Osteoblast (primary cell): ENCODE measurements around the gene ELOVL1. TPM values are rescaled to one million over a fixed set of nuclear protein-coding genes. Genes with fewer than 3 reads are reported as not detected.

Experiments used
- DNase-seq: peaks from one replicate; pipeline ENCODE4 v3.0.0; 2011; ENCODE audit warnings: low spot score, mixed read lengths; ENCODE audit not compliant: insufficient read length; ENCODE audit errors: missing footprints
- H2AFZ ChIP-seq: 2 replicates; pipeline ENCODE4 v1.6.0; 2011; ENCODE audit warnings: mild to moderate bottlenecking, low read length
- H3K27ac ChIP-seq: 2 replicates; pipeline ENCODE4 v1.5.1; 2011; ENCODE audit warnings: mild to moderate bottlenecking, low read depth, low read length, moderate library complexity
- H3K27me3 ChIP-seq: 2 replicates; pipeline ENCODE4 v1.6.0; 2012; ENCODE audit warnings: mild to moderate bottlenecking, control low read depth, inconsistent platforms, low read length, moderate library complexity; ENCODE audit not compliant: insufficient read depth
- H3K36me3 ChIP-seq: 2 replicates; pipeline ENCODE4 v1.5.1; 2011; ENCODE audit warnings: mild to moderate bottlenecking, low read length, control low read depth, moderate library complexity; ENCODE audit not compliant: insufficient read depth
- H3K4me1 ChIP-seq: 2 replicates; pipeline ENCODE4 v1.5.1; 2011; ENCODE audit warnings: mild to moderate bottlenecking, low read length, control low read depth, moderate library complexity; ENCODE audit not compliant: insufficient read depth
- H3K4me2 ChIP-seq: 2 replicates; pipeline ENCODE4 v1.6.0; 2011; ENCODE audit warnings: mild to moderate bottlenecking, low read length; ENCODE audit not compliant: insufficient read depth
- H3K4me3 ChIP-seq: fragments of 200-600 bp; sonication (generic); 3 replicates; pipeline ENCODE4 v1.5.1; 2012; ENCODE audit warnings: mild to moderate bottlenecking, low read length, inconsistent platforms; ENCODE audit not compliant: insufficient read depth
- H3K79me2 ChIP-seq: 2 replicates; pipeline ENCODE4 v1.6.0; 2012; ENCODE audit warnings: mild to moderate bottlenecking, low read length, control low read depth, inconsistent platforms; ENCODE audit not compliant: insufficient read depth
- H3K9me3 ChIP-seq: 2 replicates; pipeline ENCODE4 v1.5.1; 2011; ENCODE audit warnings: low read depth, low read length, control low read depth
- H4K20me1 ChIP-seq: 2 replicates; pipeline ENCODE4 v1.6.0; 2012; ENCODE audit warnings: mild to moderate bottlenecking, low read length, control low read depth; ENCODE audit not compliant: insufficient read depth
- total RNA-seq: library from RNA; depleted of rRNA; stranded (reverse); fragments of >200 nt; gene quantifications from 2 replicates; pipeline ENCODE4 v1.2.3, GENCODE V29; 2012
- TF ChIP-seq, protein P1 (sequence below): IDR thresholded peaks from 2 replicates; pipeline ENCODE4 v1.5.1; 2011; ENCODE audit warnings: mild to moderate bottlenecking, low read depth, low read length, moderate library complexity; ENCODE audit errors: extremely low read depth

Gene ELOVL1
- total RNA-seq, 1 donor = 36.9 TPM

DNA sequence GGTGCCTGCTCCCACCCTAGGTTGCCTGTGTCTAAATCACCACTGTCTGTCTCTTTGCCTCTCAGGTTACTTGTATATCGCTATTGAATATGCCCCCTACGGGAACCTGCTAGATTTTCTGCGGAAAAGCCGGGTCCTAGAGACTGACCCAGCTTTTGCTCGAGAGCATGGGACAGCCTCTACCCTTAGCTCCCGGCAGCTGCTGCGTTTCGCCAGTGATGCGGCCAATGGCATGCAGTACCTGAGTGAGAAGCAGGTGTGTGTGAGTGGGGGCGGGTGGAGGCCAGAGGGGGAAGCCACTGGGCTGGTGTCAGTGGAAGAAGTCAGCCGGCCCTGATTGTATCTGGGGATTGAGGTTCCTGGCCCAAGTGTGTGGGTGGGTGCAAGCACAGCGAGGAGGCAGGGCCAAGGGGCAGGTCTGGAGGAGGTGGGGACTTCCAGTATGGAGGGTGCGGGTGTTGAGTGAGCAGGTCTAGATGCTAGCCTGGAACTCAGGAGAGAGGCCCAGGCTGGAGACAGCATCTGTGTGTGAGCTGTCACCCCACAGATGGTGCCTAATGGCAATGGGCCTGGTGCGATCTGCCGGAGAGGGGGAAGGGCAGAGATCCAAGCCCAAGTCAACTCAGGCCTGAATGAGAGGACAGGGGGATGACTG lies 49.9 kb downstream of the ELOVL1 start:
- no peak overlapping the region for H3K4me3 ChIP-seq
- no peaks in the 10 kb centered on the region for H3K36me3 ChIP-seq
- H4K20me1 ChIP-seq = no peaks in the 10 kb centered on the region
- H3K27me3 ChIP-seq = no peaks in the 10 kb centered on the region
- TF ChIP-seq, protein P1, sequence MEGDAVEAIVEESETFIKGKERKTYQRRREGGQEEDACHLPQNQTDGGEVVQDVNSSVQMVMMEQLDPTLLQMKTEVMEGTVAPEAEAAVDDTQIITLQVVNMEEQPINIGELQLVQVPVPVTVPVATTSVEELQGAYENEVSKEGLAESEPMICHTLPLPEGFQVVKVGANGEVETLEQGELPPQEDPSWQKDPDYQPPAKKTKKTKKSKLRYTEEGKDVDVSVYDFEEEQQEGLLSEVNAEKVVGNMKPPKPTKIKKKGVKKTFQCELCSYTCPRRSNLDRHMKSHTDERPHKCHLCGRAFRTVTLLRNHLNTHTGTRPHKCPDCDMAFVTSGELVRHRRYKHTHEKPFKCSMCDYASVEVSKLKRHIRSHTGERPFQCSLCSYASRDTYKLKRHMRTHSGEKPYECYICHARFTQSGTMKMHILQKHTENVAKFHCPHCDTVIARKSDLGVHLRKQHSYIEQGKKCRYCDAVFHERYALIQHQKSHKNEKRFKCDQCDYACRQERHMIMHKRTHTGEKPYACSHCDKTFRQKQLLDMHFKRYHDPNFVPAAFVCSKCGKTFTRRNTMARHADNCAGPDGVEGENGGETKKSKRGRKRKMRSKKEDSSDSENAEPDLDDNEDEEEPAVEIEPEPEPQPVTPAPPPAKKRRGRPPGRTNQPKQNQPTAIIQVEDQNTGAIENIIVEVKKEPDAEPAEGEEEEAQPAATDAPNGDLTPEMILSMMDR = no peak
- H2AFZ ChIP-seq = no peak overlapping the region
- no peak for DNase-seq
- H3K9me3 ChIP-seq = no peaks in the 10 kb centered on the region
- no peak overlapping the region for H3K27ac ChIP-seq
- H3K4me2 ChIP-seq = no peak overlapping the region
- no peaks in the 10 kb centered on the region for H3K4me1 ChIP-seq
- H3K79me2 ChIP-seq = no peaks in the 10 kb centered on the region

DNA sequence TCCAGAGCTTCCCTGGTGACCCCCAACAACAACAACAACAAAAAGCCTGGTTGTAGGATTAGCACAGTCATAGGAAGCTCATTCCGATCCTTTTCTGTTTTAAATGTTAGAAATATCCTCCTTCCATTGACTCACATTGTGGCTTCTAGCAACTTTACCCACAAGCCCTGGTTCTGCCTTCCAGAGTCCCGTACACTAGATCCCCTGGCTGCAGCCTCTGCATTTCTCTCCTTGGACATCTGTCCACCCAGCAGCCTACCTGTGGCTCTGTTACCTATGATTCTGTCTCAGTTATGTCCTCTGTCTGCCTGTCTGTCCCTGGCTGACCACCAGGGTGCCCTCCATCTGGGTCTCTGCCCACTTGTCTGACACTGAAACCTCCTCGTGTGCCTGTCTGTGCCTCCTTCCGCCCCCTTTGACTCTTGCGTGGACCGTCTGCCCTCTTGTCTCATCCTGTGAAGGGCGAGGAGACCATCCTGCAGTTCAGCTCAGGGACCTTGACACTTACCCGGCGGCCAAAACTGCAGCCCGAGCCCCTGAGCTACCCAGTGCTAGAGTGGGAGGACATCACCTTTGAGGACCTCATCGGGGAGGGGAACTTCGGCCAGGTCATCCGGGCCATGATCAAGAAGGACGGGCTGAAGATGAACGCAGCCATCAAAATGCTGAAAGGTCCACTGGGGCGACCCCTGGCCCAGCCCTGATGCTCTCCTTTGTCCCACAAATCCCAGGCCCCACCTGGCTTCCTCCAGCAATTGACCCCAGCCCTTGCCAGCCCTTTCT lies 50.9 kb downstream of the ELOVL1 start:
- H2AFZ ChIP-seq = no peak overlapping the region

DNA sequence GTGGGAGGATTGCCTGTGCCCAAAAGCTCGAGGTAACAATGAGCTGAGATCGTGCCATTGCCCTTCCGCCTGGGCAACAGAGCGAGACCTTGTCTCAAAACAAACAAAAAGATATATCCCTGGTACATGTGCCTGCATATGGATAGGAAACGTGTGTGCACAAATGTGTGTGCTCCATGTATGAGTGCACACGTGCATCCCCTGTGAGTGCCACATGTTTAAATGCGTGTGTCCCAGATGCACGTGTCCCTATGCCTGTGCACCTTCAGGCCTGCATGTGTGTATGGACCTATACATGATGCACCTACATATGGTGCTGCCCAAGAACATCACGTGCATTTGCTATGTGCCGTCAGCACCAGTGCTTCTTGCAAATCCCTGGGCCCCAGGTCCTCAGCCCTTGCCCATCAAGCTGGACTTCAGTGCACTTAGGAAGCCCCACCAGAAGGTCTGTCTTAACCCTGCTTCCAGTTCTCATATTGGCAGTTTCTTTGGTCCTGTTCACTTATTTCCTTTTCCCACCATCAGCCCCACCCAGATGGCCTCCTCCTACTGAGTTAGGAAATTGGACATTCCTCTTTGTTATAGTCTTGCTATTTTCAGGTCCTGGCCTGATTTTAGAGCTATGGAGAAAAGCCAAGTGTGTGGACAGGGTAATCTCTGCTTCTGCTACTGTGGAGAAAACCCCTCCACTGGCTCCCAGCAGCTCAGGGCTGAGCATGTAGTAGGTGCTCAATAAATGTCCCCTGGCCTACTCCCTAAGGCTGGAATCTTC lies 51.7 kb downstream of the ELOVL1 start:
- Histone ChIP-seq H3K79me2 (no peaks in the 10 kb centered on the region), H3K4me3 (no peak overlapping the region), H3K36me3 (no peaks in the 10 kb centered on the region), H4K20me1 (no peaks in the 10 kb centered on the region), H3K4me2 (no peak overlapping the region), H3K9me3 (no peaks in the 10 kb centered on the region), H3K27me3 (no peaks in the 10 kb centered on the region), H3K27ac (no peak overlapping the region), H3K4me1 (no peaks in the 10 kb centered on the region), H2AFZ (no peak overlapping the region)
- TF ChIP-seq, protein P1 = no peak
- DNase-seq = peak; percentile 53

More for the DNA sequence above, 50.9 kb downstream of the ELOVL1 start:
- Histone ChIP-seq H3K79me2 (no peaks in the 10 kb centered on the region), H3K27ac (no peak overlapping the region), H3K36me3 (no peaks in the 10 kb centered on the region), H3K4me1 (no peaks in the 10 kb centered on the region), H3K27me3 (no peaks in the 10 kb centered on the region), H3K4me3 (no peak overlapping the region), H3K9me3 (no peaks in the 10 kb centered on the region), H3K4me2 (no peak overlapping the region), H4K20me1 (no peaks in the 10 kb centered on the region)
- peak; percentile 92 for DNase-seq
- TF ChIP-seq, protein P1 = peak; percentile 34
